Thyroid gland (tissue), 4 donors: ENCODE results near the gene LIN52. TPM values are rescaled to one million over a fixed set of nuclear protein-coding genes. Genes with fewer than 3 reads are reported as not detected.

ENCODE experiments used
- DNase-seq, 2 donors: peaks; one replicate each; pipeline ENCODE4 v3.0.0-alpha.2; 2019
- H3K27ac ChIP-seq, 3 donors: fragments of 200-600 bp; sonication (generic); 1 replicate in 2 of 3; 2 replicates in 1 of 3; pipeline ENCODE4 v1.5.1; 2016 to 2019; ENCODE audit warnings: mild to moderate bottlenecking in 1 of 3, moderate library complexity in 1 of 3
- H3K27me3 ChIP-seq: fragments of 200-600 bp; sonication (generic); one replicate; pipeline ENCODE4 v1.5.1; 2019
- H3K36me3 ChIP-seq, 2 donors: fragments of 200-600 bp; sonication (generic); one replicate each; pipeline ENCODE4 v1.5.1; 2016 to 2019
- H3K4me1 ChIP-seq, 2 donors: fragments of 200-600 bp; sonication (generic); one replicate each; pipeline ENCODE4 v1.5.1; 2017 to 2019
- H3K4me3 ChIP-seq, 3 donors: fragments of 200-600 bp; sonication (generic); replicated peaks in 1 of 3; 1 replicate in 2 of 3; 2 replicates in 1 of 3; pipeline ENCODE4 v1.5.1; 2016; ENCODE audit warnings: mild to moderate bottlenecking in 1 of 3
- H3K9me3 ChIP-seq: fragments of 200-600 bp; sonication (generic); one replicate; pipeline ENCODE4 v1.5.1; 2017
- POLR2A ChIP-seq, 2 donors: fragments of 450-650 bp; IDR thresholded peaks; one replicate each; pipeline ENCODE4 v1.6.1; 2017; ENCODE audit warnings: antibody characterized with exemption in 2 of 2, mild to moderate bottlenecking in 2 of 2, moderate library complexity in 1 of 2
- WGBS, 2 donors: methylation state at CpG; one replicate each; pipeline ENCODE4 v1.1.5; 2017; 5-methylcytosine and 5-hydroxymethylcytosine counted together
- intact Hi-C: fragments of 100-400 bp; cut with DNase I; formaldehyde crosslinking; loops from one replicate; pipeline ENCODE4 v1.15.1; 2023
- total RNA-seq, 4 donors: library from RNA; depleted of rRNA; stranded (reverse); fragments of >200 nt; gene quantifications; one replicate each; pipeline ENCODE4 v1.2.3, GENCODE V29; 2016
- TF ChIP-seq, protein P1 (sequence below), 6 experiments: fragments of 200-600 bp in 3 of 6; fragments of 450-650 bp in 3 of 6; sonication (generic) in 3 of 6; IDR thresholded peaks; one replicate each; pipeline ENCODE4 v1.5.1; 2016 to 2019; ENCODE audit warnings: antibody characterized with exemption in 6 of 6, mild to moderate bottlenecking in 2 of 6, inconsistent platforms in 1 of 6, moderate library complexity in 1 of 6

Gene LIN52
- total RNA-seq, 4 donors from 2014 or later, result 5.8 to 12.7 (median 8.1) TPM

DNA sequence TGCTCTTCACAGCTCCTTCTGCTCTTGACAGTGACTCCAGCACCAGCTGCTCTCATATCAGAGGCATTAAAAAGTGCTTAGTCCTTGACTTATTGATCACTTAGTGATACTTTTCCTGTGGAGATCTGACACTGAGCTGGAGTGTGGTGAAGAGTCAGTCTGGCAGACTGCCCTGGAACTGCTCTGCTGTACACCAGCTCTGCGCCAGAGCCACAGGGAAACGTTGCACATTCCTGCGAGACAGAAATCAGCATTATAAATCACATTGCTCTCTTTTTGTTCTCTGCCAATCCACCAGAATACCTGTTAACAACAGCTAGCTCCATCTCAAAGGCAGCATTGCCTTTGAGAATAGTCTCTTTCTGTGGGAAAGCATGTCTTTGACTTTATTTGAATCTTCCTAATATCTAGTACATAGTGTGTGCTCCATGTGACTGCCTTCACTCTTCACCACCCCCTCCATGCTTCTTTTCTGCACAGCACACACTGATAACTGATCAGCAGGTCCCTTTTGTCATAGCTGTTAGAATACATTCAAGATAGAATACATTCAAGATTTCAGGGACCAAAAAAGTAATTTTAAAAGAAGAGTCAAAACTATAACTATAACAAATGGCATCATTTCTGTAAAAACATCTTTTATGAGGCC is 106.3 kb downstream of the LIN52 start:
- no peaks in the 10 kb centered on the region for H3K9me3 ChIP-seq
- no peaks in the 10 kb centered on the region for H3K27me3 ChIP-seq
- DNase-seq, result peak; percentile 49 to 58
- no peak for TF ChIP-seq POLR2A (IDR thresholded peaks at IDR 0.05)
- TF ChIP-seq, protein P1, sequence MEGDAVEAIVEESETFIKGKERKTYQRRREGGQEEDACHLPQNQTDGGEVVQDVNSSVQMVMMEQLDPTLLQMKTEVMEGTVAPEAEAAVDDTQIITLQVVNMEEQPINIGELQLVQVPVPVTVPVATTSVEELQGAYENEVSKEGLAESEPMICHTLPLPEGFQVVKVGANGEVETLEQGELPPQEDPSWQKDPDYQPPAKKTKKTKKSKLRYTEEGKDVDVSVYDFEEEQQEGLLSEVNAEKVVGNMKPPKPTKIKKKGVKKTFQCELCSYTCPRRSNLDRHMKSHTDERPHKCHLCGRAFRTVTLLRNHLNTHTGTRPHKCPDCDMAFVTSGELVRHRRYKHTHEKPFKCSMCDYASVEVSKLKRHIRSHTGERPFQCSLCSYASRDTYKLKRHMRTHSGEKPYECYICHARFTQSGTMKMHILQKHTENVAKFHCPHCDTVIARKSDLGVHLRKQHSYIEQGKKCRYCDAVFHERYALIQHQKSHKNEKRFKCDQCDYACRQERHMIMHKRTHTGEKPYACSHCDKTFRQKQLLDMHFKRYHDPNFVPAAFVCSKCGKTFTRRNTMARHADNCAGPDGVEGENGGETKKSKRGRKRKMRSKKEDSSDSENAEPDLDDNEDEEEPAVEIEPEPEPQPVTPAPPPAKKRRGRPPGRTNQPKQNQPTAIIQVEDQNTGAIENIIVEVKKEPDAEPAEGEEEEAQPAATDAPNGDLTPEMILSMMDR (IDR thresholded peaks at IDR 0.05), result no peak
- 38 to 50% methylated on average over 3 of the region's 3 CpGs for WGBS, 2 donors
- no peak overlapping the region for H3K27ac ChIP-seq
- no peak overlapping the region for H3K4me3 ChIP-seq
- no peaks in the 10 kb centered on the region for H3K4me1 ChIP-seq
- intact Hi-C loops, result no loop called here
- H3K36me3 ChIP-seq, result no peaks in the 10 kb centered on the region

- Histone ChIP-seq H3K9me3 (no peaks in the 10 kb centered on the region), H3K4me3 (no peak overlapping the region), H3K27ac (no peak overlapping the region), H3K4me1 (no peaks in the 10 kb centered on the region), H3K27me3 (no peaks in the 10 kb centered on the region), H3K36me3 (peaks cover 4 to 10% of the 10 kb centered on the region in 2 donors)
- DNase-seq, result no peak
- intact Hi-C loops, result no loop called here
- TF ChIP-seq, protein P1 (IDR thresholded peaks at IDR 0.05), result no peak
- no peak for TF ChIP-seq POLR2A (IDR thresholded peaks at IDR 0.05)
- WGBS, 2 donors, result 88 to 92% methylated on average over 8 of the region's 8 CpGs
Observed at GRCh38 chr14:74194506-74195274, 109.9 kb downstream of the LIN52 start.

- no peak for DNase-seq
- Histone ChIP-seq H3K4me1 (no peaks in the 10 kb centered on the region), H3K27me3 (no peaks in the 10 kb centered on the region), H3K9me3 (no peaks in the 10 kb centered on the region), H3K4me3 (no peak overlapping the region), H3K36me3 (peaks cover 4 to 10% of the 10 kb centered on the region in 2 donors), H3K27ac (no peak overlapping the region)
- no peak for TF ChIP-seq POLR2A (IDR thresholded peaks at IDR 0.05)
- TF ChIP-seq, protein P1 (IDR thresholded peaks at IDR 0.05), result no peak
- WGBS, 2 donors, result 96% methylated on average over 7 of the region's 7 CpGs
- intact Hi-C loops, result no loop called here
Observed at GRCh38 chr14:74195623-74196022, 110.9 kb downstream of the LIN52 start.

DNA sequence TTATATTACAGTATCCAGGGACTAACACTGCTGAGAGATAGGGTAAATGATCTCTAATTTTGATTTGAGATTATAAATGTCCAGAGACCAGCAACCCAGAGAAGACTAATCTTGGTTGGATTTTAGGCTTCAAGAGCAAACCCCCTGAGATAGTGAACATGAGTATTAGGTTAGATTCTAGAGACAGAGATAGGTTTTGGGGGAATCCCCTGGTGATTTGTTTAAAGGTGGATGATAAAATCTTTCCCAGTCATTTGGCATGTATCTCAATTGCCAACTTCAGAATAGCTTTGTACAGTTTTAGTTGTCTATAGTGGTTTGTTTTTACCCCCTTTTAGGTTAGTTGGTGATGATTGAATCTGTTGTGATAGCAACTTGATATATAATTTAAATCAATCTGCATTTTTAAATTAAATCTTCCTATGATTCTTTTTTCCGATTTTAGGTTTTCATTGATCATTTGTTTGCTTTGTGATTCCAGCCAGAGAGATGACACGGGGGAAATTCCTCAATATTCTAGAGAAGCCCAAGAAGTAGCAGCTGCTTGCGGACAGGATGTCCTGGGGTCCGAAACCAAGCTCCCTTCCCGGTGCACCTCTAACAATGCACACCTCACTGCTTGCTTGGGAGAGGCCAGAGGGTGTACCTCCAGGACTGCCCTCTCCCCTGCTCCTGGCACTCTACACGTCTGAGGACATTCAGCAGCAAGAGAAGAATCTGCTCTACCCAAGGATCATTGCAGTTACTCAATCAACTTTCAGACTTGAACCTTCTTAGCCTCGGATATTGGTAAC is 113.9 kb downstream of the LIN52 start:
- no peak for DNase-seq
- no peaks in the 10 kb centered on the region for H3K27me3 ChIP-seq
- H3K4me3 ChIP-seq, result no peak overlapping the region
- WGBS, 2 donors, result 93 to 95% methylated on average over 7 of the region's 7 CpGs
- H3K4me1 ChIP-seq, result no peaks in the 10 kb centered on the region
- H3K36me3 ChIP-seq, result peaks cover 4 to 10% of the 10 kb centered on the region in 2 donors
- H3K27ac ChIP-seq, result no peak overlapping the region
- no peaks in the 10 kb centered on the region for H3K9me3 ChIP-seq
- TF ChIP-seq, protein P1 (IDR thresholded peaks at IDR 0.05), result no peak
- TF ChIP-seq POLR2A (IDR thresholded peaks at IDR 0.05), result no peak
- intact Hi-C loops, result no loop called here
